GM21737 (cell line): Measurements from ENCODE around the gene CCL19.
A peak's percentile ranks its signal among the peaks of the same experiment; 100 is the strongest.

ENCODE experiments used
- ATAC-seq: cut with Tn5 transposase; IDR thresholded peaks from one replicate; pipeline ENCODE4 v1.9.1; 2021; ENCODE audit warnings: mild to moderate bottlenecking, moderate library complexity; ENCODE audit not compliant: unreplicated experiment

CCL19 gene

DNA sequence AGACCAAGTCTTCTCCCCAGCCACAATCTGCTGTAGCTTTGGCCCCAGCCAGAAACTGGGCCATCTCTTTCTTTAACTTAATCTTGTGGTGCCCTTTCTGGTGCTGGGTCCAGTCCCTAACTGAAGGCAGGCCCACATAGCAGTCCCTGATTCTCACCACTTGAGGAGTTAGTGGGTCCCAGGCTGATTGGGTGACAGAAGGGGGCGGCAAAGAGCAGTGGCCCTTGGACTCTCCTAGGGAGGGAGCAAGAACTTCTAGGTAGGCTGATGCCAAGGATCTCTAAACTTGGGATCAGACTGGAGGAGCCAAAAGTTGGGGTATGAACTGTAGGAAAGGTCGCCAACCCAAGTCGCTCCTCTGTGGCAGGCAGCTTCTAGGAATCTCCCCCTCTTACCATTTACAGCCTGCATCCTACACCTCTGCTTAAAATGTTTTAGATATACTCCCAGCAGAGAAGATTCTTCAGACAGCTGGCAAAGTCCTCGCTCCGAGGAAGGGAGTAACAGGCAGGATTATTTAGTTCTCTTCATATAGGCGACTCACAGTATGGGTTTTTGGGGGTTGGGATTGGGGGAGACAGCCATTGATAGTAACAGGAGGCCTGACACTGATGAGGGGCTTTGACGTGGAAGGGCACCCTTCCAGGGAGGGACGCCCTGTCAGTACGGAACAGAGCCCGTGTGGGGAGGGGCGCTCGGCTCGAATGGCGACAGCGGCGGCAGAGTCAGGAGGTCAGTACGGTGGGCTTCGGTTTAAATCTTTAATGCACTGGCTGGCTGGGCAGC is 26.6 kb downstream of the CCL19 start:
- ATAC-seq: peak; percentile 61

DNA sequence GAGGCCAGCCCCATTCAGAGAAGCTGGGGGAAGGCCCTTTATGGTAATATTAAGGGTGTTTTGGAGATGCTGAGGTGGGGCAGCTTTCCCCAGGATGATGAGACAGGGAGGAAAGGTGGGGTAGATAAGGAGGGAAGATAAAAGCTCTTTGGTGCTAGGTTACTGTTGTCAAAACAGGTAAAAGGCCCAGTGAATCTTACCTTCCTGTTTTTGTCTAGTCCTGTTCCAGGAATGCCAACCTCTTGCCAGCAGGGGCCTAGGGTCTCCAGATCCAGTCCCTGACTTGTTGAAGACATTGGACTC is 27.8 kb downstream of the CCL19 start:
- no peak for ATAC-seq

DNA sequence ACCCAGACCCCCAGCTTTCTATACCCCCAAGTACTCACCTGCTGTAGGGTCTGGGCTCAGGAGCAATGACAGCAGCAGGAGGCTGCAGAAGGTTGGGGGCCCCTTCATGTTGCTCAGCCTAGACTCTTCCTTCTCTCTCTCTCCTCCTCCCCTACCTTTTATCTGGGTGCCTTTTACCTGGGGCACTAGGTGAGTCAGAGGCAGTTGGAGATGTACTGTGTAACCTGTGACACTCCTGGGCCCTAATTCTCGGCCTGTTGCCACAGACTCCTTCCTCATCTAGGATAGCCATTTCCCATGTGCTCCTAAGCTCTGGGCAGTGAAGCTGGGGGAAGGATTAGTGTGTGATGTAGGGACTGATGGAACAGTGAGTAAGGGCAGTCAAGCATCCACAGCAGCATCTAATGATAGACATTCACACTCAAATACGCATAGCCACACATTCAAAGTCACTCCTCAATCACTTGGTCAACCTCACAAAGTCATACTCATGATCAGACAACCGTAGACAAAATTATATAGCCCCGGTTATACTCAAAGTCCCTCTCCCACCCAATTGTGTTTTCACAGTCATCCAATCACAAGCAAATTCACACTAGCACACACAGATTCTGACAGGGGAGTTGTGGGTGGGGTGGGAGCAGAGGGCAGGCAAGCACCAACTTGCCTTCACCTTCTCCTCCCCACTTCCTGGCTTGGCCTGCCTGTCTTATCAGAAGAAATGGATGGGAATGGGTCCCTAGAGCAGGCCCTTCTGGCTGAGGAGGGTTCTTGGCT is 28.4 kb downstream of the CCL19 start, which contains the start of gene CCL27:
TSS of gene CCL27 (minus strand) at position 132 of the 777 bp plus-strand sequence. CDS start at position 108, 24 bp downstream.
- no peak for ATAC-seq

DNA sequence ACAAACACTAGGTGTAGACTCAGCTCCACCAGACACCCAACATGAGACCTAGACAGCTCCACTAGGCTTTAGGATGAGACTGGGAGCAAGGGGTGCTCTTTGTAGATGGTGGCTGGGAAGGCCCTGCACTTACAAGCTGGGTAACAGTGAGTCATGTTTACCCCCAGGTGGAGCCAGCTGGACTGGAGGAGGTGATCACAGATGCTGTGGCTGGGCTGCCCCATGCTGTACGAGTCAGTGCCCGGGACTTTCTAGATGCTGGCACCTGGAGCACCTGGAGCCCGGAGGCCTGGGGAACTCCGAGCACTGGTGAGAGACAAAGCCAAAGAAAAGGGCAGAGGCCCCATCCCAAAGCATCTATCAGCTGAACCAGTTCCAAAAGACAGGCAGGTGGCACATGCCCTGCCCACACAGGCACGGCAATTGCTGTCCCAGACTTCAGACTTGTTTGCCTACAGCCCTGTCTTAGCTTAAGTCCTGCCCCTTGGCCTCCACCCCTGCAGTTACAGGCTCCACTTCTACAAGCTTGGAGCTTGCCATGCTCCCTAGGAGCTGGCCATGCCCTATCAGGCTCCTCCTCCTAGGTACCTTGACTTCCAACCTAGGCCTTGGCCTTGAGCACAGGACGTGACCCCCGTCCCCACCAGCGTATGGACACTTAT is 31.4 kb downstream of the CCL19 start:
- no peak for ATAC-seq

DNA sequence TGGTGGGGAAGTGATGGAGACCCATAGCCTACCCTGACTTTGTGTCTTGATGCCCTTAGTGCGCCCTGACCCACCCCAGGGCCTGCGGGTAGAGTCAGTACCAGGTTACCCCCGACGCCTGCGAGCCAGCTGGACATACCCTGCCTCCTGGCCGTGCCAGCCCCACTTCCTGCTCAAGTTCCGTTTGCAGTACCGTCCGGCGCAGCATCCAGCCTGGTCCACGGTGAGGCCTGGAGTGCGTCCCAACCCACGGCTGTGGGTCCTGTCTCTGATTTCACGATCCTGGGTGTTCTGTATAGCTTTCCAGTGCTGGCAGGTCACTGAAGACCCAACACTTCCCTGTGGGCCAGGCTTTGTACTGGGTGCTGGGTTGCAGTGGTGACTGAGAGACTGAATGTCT is 32.6 kb downstream of the CCL19 start:
- no peak for ATAC-seq

DNA sequence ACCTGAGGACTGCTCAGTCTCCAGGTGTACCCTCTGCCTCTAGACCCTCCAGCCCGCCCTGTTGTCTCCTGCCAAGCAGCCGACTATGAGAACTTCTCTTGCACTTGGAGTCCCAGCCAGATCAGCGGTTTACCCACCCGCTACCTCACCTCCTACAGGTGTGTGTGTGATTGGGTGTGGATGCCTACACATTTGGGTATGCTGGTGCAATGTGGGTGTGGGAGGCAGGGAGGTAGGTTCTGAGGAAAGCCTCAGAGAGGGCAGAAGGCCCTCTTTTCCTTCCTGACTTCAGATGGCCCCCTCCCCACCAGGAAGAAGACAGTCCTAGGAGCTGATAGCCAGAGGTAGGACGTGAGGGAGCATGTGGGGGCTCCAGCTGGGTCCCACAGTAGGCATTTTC is 34.1 kb downstream of the CCL19 start:
- ATAC-seq: no peak

DNA sequence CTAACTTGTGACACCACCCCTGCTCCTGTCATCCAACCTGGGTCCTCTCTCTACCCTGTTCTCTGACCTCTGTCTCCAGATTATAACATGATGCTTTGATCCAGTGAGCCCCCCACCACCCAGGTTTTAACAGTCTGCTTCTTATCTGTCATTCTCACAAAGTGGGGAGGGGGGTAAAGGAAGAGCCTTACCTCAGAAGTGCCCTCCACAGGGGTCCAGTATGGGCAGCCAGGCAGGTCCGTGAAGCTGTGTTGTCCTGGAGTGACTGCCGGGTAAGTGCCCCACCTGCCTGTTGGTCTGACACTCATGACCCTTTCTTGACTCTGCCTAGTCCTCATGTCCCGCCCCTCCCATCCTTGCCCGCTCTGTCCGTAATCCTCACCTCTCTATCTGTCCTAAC is 35.7 kb downstream of the CCL19 start:
- ATAC-seq: no peak

DNA sequence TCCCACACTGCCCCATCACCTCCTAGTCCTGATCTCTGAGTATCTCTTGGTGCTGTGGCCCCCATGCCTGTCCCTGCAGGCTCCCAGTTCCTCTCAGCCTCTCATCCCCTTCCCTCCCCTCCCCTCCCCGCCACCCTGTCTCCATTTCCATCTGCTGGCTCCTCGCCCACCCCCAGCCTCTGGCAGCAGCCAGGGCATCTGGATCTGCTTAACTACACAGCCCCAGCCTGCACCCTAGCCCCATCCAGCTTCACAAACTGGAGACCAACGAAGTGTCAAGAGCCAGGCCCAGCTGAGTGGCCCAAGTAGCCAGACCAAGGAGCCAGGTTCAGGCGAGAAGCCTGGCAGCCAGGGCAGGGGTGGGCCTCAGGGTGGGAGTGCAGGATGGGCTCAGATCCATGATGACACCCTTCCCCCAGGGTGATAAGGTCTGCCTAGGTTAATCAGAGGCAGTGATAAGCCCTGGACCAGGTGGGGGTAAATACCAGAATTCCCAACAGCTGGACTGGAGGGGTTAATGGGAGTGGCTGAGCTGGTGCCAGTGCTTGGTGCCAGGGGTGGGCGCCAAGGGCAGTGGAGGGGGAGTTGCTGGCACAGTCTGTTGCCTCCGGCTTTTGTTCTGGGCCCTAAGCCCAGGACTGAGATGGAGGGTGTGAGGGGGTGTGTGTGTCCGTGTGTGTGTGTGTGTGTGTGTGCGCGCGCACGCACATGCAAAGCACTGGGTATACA is 36.6 kb downstream of the CCL19 start:
- ATAC-seq: no peak

DNA sequence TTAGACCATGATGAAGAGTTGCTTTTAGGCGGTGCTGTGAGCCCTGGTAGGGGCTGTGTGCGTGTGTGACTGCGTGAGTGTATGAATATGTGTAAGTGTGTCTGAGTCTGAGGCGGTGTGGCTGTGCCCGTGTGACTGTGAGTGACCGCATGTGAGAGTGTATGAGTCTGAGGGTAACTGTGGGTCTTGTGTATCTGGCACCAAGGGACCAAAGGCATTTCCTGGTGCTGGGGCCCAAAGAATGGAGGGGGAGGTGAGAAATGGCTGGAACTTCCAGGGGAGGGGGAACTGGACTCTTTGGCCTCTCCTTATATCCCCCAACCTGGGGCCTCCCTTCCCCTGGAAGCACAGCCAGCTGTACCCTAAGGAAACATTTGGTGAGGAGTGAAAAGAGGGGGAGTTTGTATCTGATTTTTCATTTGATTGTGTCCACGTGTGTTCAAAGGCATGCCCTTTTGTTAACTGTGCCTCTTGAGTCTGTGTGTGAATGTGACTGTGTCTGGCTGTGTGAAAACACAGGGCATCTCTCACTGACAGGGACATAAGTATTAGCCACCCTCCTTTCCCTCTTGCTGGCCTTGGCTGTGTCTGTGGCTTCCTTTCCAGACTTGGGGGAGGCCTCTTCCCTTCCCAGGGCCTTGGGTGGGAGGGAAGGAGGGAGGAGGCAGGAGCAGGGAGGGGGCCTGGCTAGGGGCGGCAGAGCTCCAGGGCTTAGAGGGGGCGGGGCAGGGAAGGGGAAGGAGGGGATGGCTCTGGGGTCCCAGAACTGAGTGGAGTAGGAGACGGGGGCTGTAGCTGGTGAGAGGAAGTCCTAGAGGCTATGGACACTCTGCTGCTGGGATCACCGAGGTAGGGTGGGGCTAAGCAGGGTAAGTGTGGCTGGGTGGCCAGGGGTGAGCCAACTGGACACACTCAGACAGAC is 37.7 kb downstream of the CCL19 start:
- no peak for ATAC-seq

DNA sequence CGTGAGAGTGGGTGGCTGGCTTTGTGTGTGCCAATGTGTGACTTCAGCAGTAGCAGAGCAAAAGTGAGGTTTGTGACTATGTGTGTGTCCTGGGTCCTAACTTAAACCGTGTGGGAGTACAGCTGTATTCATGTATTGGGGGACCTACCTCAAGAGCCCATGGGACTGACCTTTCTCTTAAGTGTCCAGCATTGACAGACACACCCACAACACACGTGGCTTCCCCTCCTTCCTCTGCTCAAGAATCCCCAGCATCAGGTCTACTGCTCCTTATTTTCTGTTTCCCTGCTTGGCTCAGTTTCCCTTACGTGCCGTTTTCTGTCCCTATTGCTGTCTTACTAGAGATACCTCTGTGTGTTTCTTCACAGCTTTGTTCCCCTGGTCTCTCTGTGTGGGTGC is 38.5 kb downstream of the CCL19 start:
- no peak for ATAC-seq

DNA sequence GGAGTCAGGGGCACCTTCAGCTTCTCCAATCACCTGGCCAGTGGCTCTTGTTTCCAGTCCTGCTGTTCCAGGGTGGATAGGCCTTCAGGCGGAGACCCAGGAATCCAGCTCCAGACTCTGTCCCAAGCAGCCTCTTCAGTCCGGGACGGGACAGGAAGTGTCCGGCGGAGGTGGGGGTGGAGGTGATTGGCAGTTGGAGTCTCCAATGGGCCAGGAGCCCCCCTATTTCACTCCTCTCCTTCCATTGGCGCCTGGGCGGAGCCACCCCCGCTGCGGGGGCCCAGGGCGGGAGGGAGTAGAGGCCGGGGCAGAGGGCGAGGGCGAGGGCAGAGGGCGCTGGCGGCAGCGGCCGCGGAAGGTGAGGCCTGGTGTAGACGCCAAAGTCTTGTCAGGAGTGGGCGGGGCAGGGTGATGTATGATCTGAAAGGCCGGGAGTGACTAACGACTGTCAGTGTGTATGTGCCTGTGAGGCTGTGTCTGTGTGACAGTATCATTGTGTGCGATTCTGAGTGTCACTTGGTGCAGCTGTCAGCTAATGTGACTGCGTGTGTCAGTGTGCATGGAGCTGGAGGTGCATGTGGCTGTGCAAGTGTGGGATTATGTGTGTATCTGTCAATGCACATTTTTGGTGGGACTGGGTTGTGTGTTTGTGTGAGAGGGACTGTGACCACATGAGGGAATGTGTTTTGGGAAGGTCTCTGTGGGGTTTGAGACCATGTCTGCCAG is 39.0 kb downstream of the CCL19 start, which contains the start of gene IL11RA:
TSS of gene IL11RA (plus strand) at position 310 of the 726 bp plus-strand sequence. CDS start 3,033 bp downstream, outside the sequence.
- ATAC-seq: no peak

DNA sequence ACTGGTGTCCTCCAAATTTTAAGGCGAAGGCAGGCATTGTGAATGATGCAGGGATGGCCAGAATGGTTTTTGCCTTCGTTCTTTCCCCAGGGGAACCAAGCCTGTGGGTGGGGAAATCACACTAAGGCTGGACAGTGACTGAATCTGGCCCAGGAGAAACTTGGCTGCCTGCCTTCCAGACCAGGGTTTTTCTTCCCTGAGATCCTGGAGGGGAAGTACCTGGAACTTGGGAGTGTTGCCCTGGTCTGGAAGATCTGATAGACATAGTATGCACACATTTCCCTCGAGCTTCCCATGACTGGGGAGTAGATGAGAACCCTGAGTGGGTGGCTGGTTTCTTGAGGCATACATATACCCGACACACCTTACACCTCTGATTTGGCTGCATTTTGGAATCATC is 39.8 kb downstream of the CCL19 start:
- no peak for ATAC-seq

DNA sequence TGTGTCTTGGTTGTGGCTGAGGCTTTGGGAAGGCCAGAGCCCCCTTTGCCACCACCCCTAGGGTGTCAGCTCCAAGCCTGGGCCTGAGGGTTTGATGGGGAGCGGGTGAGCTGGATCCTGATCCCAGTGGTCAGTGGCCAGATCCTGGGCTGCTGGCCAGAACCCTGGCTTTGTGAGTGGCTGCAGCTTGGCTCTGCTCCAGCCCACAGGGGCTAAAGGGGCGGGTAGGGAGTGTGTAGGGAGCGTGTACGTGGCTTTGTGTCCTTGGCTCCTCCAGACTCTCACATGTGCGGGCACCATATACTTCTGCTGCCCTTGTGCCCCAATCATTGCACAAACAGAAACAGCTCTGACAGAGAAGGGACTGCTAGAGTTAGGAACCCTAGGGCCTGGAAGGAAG is 40.3 kb downstream of the CCL19 start:
- ATAC-seq: no peak

DNA sequence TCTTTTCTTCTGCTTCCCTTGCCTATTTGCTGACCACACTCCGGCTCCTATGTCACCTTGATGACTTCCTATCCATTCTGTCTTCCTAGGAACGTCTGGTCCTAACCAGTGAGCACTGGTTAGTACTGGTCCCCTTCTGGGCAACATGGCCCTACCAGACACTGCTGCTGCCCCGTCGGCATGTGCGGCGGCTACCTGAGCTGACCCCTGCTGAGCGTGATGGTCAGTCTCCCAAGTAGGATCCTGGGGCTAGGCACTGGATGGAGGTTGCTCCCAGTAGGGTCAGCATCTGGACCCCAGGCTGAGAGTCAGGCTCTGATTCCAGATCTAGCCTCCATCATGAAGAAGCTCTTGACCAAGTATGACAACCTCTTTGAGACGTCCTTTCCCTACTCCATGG is 42.4 kb downstream of the CCL19 start:
- ATAC-seq: no peak

DNA sequence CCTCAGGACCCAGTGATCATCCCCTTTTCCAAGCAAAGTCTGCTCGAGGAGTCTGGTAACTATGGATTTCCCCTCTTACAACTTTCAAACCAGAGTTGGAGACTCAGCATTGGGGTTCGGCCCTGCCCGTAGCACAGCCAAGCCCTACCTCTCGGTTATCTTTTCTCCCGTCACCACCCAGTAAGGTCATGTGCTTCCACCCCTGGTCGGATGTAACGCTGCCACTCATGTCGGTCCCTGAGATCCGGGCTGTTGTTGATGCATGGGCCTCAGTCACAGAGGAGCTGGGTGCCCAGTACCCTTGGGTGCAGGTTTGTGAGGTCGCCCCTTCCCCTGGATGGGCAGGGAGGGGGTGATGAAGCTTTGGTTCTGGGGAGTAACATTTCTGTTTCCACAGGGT is 43.4 kb downstream of the CCL19 start:
- ATAC-seq: no peak

DNA sequence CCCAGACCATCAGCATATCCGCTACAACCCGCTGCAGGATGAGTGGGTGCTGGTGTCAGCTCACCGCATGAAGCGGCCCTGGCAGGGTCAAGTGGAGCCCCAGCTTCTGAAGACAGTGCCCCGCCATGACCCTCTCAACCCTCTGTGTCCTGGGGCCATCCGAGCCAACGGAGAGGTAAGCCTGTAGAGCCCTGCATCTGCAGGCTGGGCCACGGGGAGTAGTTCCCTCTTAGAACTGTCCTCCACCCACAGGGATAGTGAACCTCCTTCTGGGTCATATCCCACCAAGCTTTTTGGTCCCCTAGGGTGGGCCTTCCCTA is 44.0 kb downstream of the CCL19 start:
- ATAC-seq: no peak

DNA sequence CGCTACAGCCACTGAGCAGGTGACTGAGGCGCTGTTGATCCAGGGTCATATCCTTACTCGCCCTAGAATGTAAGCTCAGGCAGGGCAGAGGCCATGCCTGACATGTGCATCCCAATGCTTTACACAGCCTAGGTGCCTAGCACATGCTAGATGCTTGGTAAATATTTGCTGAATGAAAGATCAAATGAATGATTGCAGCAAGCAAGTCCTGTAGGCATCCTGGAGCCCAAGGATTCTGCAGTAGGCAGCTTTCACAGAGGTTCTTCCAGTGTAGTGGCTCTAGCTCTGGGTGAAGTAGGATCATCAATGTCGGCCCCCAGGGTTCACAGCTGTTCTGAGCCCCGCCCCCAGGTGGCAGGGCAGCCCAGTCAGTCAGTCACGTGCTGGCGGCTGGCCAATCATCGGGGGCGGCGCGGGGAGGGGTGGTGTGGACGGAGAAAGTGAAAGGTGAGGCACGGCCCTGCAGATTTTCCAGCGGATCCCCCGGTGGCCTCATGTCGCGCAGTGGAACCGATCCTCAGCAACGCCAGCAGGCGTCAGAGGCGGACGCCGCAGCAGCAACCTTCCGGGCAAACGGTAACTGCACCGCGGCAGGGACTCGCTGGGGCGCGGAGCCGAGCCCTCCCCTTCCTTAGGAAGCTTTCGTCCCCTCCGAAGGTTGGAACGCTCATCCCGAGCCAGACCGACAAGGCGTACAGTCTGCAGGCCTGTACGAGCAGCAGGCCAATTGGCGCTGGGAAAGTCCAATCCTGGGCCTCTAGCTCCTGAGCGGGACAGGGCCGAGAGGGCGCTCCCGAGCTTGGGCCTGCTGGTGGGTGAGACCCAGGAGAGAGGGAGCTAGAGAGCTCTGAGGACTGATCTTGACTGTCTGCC is 44.6 kb downstream of the CCL19 start, which contains the start of gene GALT:
TSS of gene GALT (plus strand) at position 465 of the 873 bp plus-strand sequence. CDS start at position 495, 30 bp downstream.
- ATAC-seq: peak; percentile 89

DNA sequence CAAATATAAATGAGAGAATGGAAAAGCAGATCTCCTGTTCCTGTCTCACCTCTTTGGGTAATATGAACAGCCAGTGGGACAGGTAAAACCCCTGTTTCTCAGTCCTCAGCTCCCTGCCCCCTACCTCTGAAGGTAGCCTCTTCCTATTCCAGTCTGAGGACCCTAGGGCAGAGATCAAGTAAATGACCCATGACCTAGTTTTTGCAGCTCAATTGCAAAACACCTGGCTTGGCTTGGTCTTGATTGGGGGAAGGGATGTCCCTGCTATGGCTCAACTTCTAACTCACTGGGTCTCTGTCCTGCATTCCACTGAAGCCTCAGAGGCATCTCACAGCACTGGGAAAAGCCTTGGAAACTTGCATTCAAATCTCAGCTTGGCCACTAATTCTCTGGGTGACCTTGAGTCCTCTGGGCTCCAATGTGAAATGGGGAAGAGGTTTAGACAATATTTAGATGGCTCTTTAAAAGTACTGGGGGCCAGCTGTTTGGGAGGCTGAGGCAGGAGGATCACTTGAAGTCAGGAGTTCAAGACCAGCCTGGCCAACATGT is 46.2 kb downstream of the CCL19 start:
- no peak for ATAC-seq
